ENCODE measurements around the gene DIPK1B. TPM values are rescaled to one million over a fixed set of nuclear protein-coding genes. Genes with fewer than 3 reads are reported as not detected.

The DIPK1B gene
- polyA plus RNA-seq, 3 donors = 0.10 TPM; not detected in 2

- no peak overlapping the region for H3K27ac Mint-ChIP-seq
- intact Hi-C loops (cut with micrococcal nuclease) = loop anchor here in 1 of 2 donors (10.0 kb wide), 1 partner anchor 753 kb away; no protein-coding TSS in a partner anchor
Measured at GRCh38 chr9:136707849-136708517, 4.4 kb upstream of the DIPK1B start.

More at GRCh38 chr9:136707849-136708517, 4.4 kb upstream of the DIPK1B start:
- Mint-ChIP-seq H3K36me3 (peaks cover 0 to 5% of the 10 kb centered on the region in 2 donors), H3K27me3 (ENCODE audit: low read depth in 3 of 3) (peaks cover 24 to 38% (median 26%) of the 10 kb centered on the region in 3 donors), H3K9me3 (peaks cover 0 to 13% (median 0%) of the 10 kb centered on the region in 7 donors), H3K4me3 (no peak overlapping the region), H3K4me1 (peaks cover 22% of the 10 kb centered on the region)
- Histone ChIP-seq H3K4me3 (replicated peaks in 1 of 3; ENCODE audit: low read depth in 2 of 3, low read length in 3 of 3) (no peak overlapping the region), H3K9ac (ENCODE audit: insufficient read depth, low read length, poor library complexity, severe bottlenecking) (no peak overlapping the region), H3K9me3 (replicated peaks in 1 of 2; ENCODE audit: control insufficient read depth in 1 of 2, insufficient read depth in 1 of 2, low read length in 2 of 2) (no peaks in the 10 kb centered on the region), H3K4me1 (ENCODE audit: control insufficient read depth in 1 of 2, insufficient read depth in 2 of 2, low read length in 2 of 2) (peaks cover 25 to 35% of the 10 kb centered on the region in 2 donors), H3K27me3 (ENCODE audit: control insufficient read depth in 2 of 2, insufficient read depth in 2 of 2, low read length in 2 of 2) (peaks cover 8 to 22% of the 10 kb centered on the region in 2 donors), H3K36me3 (replicated peaks in 1 of 2; ENCODE audit: control insufficient read depth in 1 of 2, insufficient read depth in 2 of 2, low read length in 2 of 2) (no peaks in the 10 kb centered on the region), H3K79me2 (ENCODE audit: insufficient read depth, low read length) (no peaks in the 10 kb centered on the region), H4K20me1 (ENCODE audit: insufficient read depth, low read length) (no peaks in the 10 kb centered on the region), H2AFZ (ENCODE audit: insufficient read depth, low read depth, low read length, poor library complexity, severe bottlenecking) (no peak overlapping the region), H3K27ac (ENCODE audit: low read depth in 1 of 2, low read length in 2 of 2) (no peak overlapping the region), H3K4me2 (replicated peaks; ENCODE audit: extremely low read depth, low read length, poor library complexity, severe bottlenecking) (no peak overlapping the region)
- TF ChIP-seq CTCF (IDR thresholded peaks at IDR 0.05) = no peak
- WGBS (ENCODE audit: insufficient coverage) = 91% methylated on average over 21 of the region's 22 CpGs
- DNase-seq = no peak

All from CD14-positive monocyte (primary cell).